AG04450 (cell line): ENCODE measurements around the gene MOCOS. TPM values are rescaled to one million over a fixed set of nuclear protein-coding genes. Genes with fewer than 3 reads are reported as not detected.
A peak's percentile ranks its signal among the peaks of the same experiment; 100 is the strongest.
"Not testable (repeated sequence)": the region's sequence is repeated elsewhere in the genome, so short reads cannot be mapped to it uniquely, and the experiment has no call there.

ENCODE experiments used
- CTCF ChIA-PET: fragments of 300-600, 350-600 bp; formaldehyde crosslinking; extraction: SDS; loops from one replicate; lab custom pipeline; 2022; ENCODE audit warnings: antibody characterized with exemption, inconsistent platforms; lab: Charles Lee
- POLR2A ChIA-PET: fragments of 350-600 bp; formaldehyde crosslinking; extraction: SDS; loops from one replicate; lab custom pipeline; 2021; ENCODE audit warnings: antibody characterized with exemption, inconsistent platforms; lab: Yijun Ruan, JAX
- DNase-seq: peaks from one replicate; pipeline ENCODE4 v3.0.0-alpha.2; 2011; ENCODE audit warnings: low read depth, low spot score
- H3K27ac ChIP-seq: one replicate; pipeline ENCODE4 v1.5.1; 2012; ENCODE audit warnings: low read depth, low read length, control low read depth
- H3K27me3 ChIP-seq: one replicate; pipeline ENCODE4 v1.6.0; 2012; ENCODE audit warnings: low read length; ENCODE audit not compliant: control insufficient read depth, insufficient read depth
- H3K4me3 ChIP-seq: 2 replicates; pipeline ENCODE4 v1.5.1; 2011; ENCODE audit warnings: mild to moderate bottlenecking, low read depth, low read length, control low read depth
- H3K9me3 ChIP-seq: 2 replicates; pipeline ENCODE4 v1.5.1; 2012; ENCODE audit warnings: low read length; ENCODE audit not compliant: control insufficient read depth, insufficient read depth
- CTCF ChIP-seq: IDR thresholded peaks from 2 replicates; pipeline ENCODE4 v1.5.1; 2011; ENCODE audit warnings: low read depth, low read length, control low read depth, inconsistent platforms
- polyA plus RNA-seq: library from polyadenylated mRNA; depleted of rRNA; stranded (reverse); fragments of >200 nt; gene quantifications from 2 replicates; pipeline ENCODE4 v1.2.3, GENCODE V29; 2011

The MOCOS gene
- polyA plus RNA-seq, 1 experiment, result 5.1 TPM

- TF ChIP-seq CTCF, result peak; percentile 32; the same call in 1 of the 2 replicates
- no peak for DNase-seq
- no peak overlapping the region for H3K4me3 ChIP-seq
- H3K27ac ChIP-seq, result no peak overlapping the region
- no peaks in the 10 kb centered on the region for H3K9me3 ChIP-seq
- POLR2A ChIA-PET, result interaction anchor here (0.6 kb wide), 1 partner anchor 15 kb away, joined by 4 read pairs; no protein-coding TSS in a partner anchor
- H3K27me3 ChIP-seq, result no peaks in the 10 kb centered on the region
- CTCF ChIA-PET, result interaction anchor here (0.7 kb wide), 1 partner anchor 27 kb away, joined by 3 read pairs; no protein-coding TSS in a partner anchor
Observed at GRCh38 chr18:36212301-36213171, 25.2 kb downstream of the MOCOS start.

- ChIA-PET POLR2A (no interaction called here), CTCF (no interaction called here)
- DNase-seq, result no peak
- TF ChIP-seq CTCF, result no peak
- Histone ChIP-seq H3K9me3 (no peaks in the 10 kb centered on the region), H3K27ac (no peak overlapping the region), H3K4me3 (no peak overlapping the region), H3K27me3 (no peaks in the 10 kb centered on the region)
Observed at GRCh38 chr18:36214811-36215210, 27.5 kb downstream of the MOCOS start.

- H3K9me3 ChIP-seq, result no peaks in the 10 kb centered on the region
- POLR2A ChIA-PET, result no interaction called here
Observed at GRCh38 chr18:36215577-36215976, 28.3 kb downstream of the MOCOS start.

GRCh38 chr18:36217348-36217747 is 30.1 kb downstream of the MOCOS start:
- H3K4me3 ChIP-seq, result no peak overlapping the region
- no peak for TF ChIP-seq CTCF
- CTCF ChIA-PET, result interaction anchor here (2.9 kb wide), 1 partner anchor 67 kb away, joined by 6 read pairs; no protein-coding TSS in a partner anchor
- POLR2A ChIA-PET, result no interaction called here
- H3K27ac ChIP-seq, result no peak overlapping the region
- H3K9me3 ChIP-seq, result no peaks in the 10 kb centered on the region
- H3K27me3 ChIP-seq, result no peaks in the 10 kb centered on the region
- DNase-seq, result no peak

More at GRCh38 chr18:36215577-36215976, 28.3 kb downstream of the MOCOS start:
- no peak for DNase-seq
- no peak for TF ChIP-seq CTCF
- H3K27me3 ChIP-seq, result no peaks in the 10 kb centered on the region
- no peak overlapping the region for H3K27ac ChIP-seq
- CTCF ChIA-PET, result no interaction called here
- no peak overlapping the region for H3K4me3 ChIP-seq

GRCh38 chr18:36229188-36229587 is 41.9 kb downstream of the MOCOS start:
- TF ChIP-seq CTCF, result no peak
- no peak overlapping the region for H3K27ac ChIP-seq
- H3K9me3 ChIP-seq, result peaks cover 4% of the 10 kb centered on the region; the same call in 1 of the 2 replicates
- CTCF ChIA-PET, result interaction anchor here (0.7 kb wide), 2 partner anchors 55 to 535 kb away, joined by 5 to 6 read pairs; no protein-coding TSS in a partner anchor
- H3K4me3 ChIP-seq, result no peak overlapping the region
- no peak for DNase-seq
- POLR2A ChIA-PET, result no interaction called here
- H3K27me3 ChIP-seq, result no peaks in the 10 kb centered on the region

- H3K9me3 ChIP-seq, H3K27me3 ChIP-seq, POLR2A ChIA-PET, CTCF ChIA-PET, DNase-seq, H3K27ac ChIP-seq, H3K4me3 ChIP-seq: not testable (repeated sequence)
Observed at GRCh38 chr18:36240510-36240909, 53.2 kb downstream of the MOCOS start.
